Pancreas (tissue), 10 donors: ENCODE results near the gene BPNT1. TPM values are rescaled to one million over a fixed set of nuclear protein-coding genes. Genes with fewer than 3 reads are reported as not detected.

Experiments
- ATAC-seq, 4 donors: fragments of 200-7000 bp; cut with Tn5 transposase; one replicate each; pipeline versions ENCODE4 v1.8.0 to v1.9.1; 2020; ENCODE audit warnings: mild to moderate bottlenecking in 4 of 4, moderate library complexity in 4 of 4
- DNase-seq, 6 donors: peaks; one replicate each; pipeline ENCODE4 v3.0.0-alpha.2; 2020
- FAIRE-seq: peaks from 2 replicates; lab custom pipeline; 2012; peaks lifted over from hg19 to GRCh38; lab: Jason Lieb, UNC
- H3K27ac ChIP-seq, 4 donors: fragments of 200-600 bp; sonication (generic); 1 replicate in 3 of 4; 2 replicates in 1 of 4; pipeline versions ENCODE4 v1.5.0 to v1.8.0; 2020
- H3K27me3 ChIP-seq, 4 donors: fragments of 200-600 bp; one replicate each; pipeline ENCODE4 v1.8.0; 2021
- H3K36me3 ChIP-seq, 3 donors: fragments of 200-600 bp; sonication (generic) in 1 of 3; one replicate each; pipeline versions ENCODE4 v1.5.0 to v1.8.0; 2020 to 2021
- H3K4me1 ChIP-seq, 3 donors: fragments of 200-600 bp; one replicate each; pipeline ENCODE4 v1.8.0; 2021
- H3K4me3 ChIP-seq, 4 donors: fragments of 200-600 bp; sonication (generic) in 2 of 4; one replicate each; pipeline versions ENCODE4 v1.5.0 to v1.8.0; 2020 to 2021
- H3K9me3 ChIP-seq, 4 donors: fragments of 200-600 bp; one replicate each; pipeline ENCODE4 v1.8.0; 2021
- CTCF ChIP-seq, 4 donors: fragments of 200-600 bp; sonication (generic) in 3 of 4; IDR thresholded peaks; one replicate each; pipeline versions ENCODE4 v1.5.0 to v1.8.0; 2021; ENCODE audit warnings: antibody characterized with exemption in 4 of 4
- WGBS, 2 donors: extraction: QIAGEN DNeasy Blood & Tissue Kit; methylation state at CpG; one replicate each; pipeline ENCODE4 v1.1.7; 2013; 5-methylcytosine and 5-hydroxymethylcytosine counted together
- intact Hi-C, 3 donors: fragments of 100-400 bp; cut with DNase I; formaldehyde crosslinking; loops; one replicate each; pipeline versions ENCODE4 v1.11.1 to v1.14.2; 2022
- polyA plus RNA-seq, 2 donors: library from polyadenylated mRNA; stranded (reverse); fragments of 200-250 nt; gene quantifications; one replicate each; pipeline ENCODE4 v1.2.3, GENCODE V29; 2013
- total RNA-seq, 6 donors: library from RNA; stranded (reverse); fragmentation: NEBNext Ultra II Directional in 4 of 6; extraction: Animal tissue kit (Norgen Biotek cat#: 25700) in 4 of 6; gene quantifications; one replicate each; pipeline versions ENCODE4 v1.2.1 to v1.2.4, GENCODE V29; 2021 to 2023
- donor health status: healthy with polysubstance abuse.
- donor health status: DM: no; HTN: no; CAD: no; lungs with moderate emphysema.
- donor health status: DM: no; HTN: no; CAD: no.
- donor health status: control.
- donor health status: control.
- donor health status: Bipolar disorder and iron deficiency.
- donor health status: DM: yes; HTN: yes; CAD: no.
- donor health status: DM: no; HTN: no; CAD: no.
- donor health status: DM: no; HTN: no; CAD: no.
- donor health status: DM: yes; HTN: yes; CAD: no.

BPNT1 gene
- total and polyA plus RNA-seq, 8 donors = 4.2 to 12.4 (median 6.4) TPM

DNA sequence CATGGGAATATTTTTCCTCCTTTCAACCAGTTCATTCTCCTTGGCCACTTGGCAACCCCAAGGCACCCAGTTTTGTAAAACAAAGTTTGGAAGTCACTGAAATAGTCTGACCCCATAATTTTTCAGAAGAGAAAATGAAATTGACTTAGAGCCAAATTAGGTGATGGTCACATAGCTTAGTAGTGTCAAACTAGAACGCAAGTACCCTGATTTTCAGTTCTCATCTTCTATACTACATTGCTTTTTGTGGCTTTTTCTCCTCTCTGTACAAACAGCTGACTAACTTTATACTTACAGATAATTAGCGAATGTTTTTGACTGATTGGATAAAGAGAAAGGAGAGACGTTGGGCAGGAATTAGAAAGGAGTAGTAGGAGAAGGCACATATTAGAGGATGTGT, 37.5 kb upstream of the BPNT1 start:
- H3K9me3 ChIP-seq = no peaks in the 10 kb centered on the region
- H3K36me3 ChIP-seq = peaks cover 0 to 19% (median 0%) of the 10 kb centered on the region in 3 donors
- peaks cover 3 to 6% (median 4%) of the 10 kb centered on the region in 3 donors for H3K4me1 ChIP-seq
- intact Hi-C loops = no loop called here
- no peak for FAIRE-seq
- no peak overlapping the region for H3K4me3 ChIP-seq
- no peak overlapping the region for H3K27ac ChIP-seq
- no peak for TF ChIP-seq CTCF (IDR thresholded peaks at IDR 0.05)
- no peaks in the 10 kb centered on the region for H3K27me3 ChIP-seq
- ATAC-seq = no peak
- no peak for DNase-seq
- WGBS, 2 donors = 86 to 88% methylated on average over 3 of the region's 3 CpGs

GRCh38 chr1:220124542-220124941, 35.0 kb upstream of the BPNT1 start:
- FAIRE-seq (no peak), DNase-seq (no peak), ATAC-seq (no peak)
- intact Hi-C loops = no loop called here
- Histone ChIP-seq H3K9me3 (no peaks in the 10 kb centered on the region), H3K36me3 (peaks cover 0 to 19% (median 0%) of the 10 kb centered on the region in 3 donors), H3K4me1 (peaks cover 3 to 6% (median 4%) of the 10 kb centered on the region in 3 donors), H3K4me3 (no peak overlapping the region), H3K27me3 (no peaks in the 10 kb centered on the region), H3K27ac (no peak overlapping the region)
- TF ChIP-seq CTCF (IDR thresholded peaks at IDR 0.05) = no peak
- WGBS, 2 donors = 3 to 9% methylated on average over 1 of the region's 1 CpG

DNA sequence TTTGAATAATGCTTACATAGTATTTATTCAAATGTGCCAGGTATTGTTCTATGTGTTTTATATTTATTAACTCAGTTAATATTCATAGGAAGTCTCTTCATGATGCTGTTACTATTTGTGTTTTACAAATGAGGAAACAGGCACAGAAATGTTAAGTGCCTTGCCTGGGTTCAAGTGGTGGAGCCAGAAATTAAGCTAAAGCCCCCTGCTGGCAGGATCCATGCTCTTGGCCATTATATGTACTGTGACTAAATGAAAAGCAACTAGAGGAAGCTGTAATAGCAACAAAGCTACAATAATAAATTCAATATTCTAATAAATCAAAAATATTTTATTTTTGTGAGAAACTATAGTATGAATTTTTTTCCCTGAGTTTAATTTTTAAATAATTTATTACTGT, 34.3 kb upstream of the BPNT1 start:
- no peak overlapping the region for H3K4me3 ChIP-seq
- no peak overlapping the region for H3K27ac ChIP-seq
- intact Hi-C loops = no loop called here
- DNase-seq (no peak), FAIRE-seq (no peak), ATAC-seq (no peak)
- no peaks in the 10 kb centered on the region for H3K27me3 ChIP-seq
- H3K36me3 ChIP-seq = peaks cover 0 to 19% (median 0%) of the 10 kb centered on the region in 3 donors
- peaks cover 4 to 10% (median 6%) of the 10 kb centered on the region in 3 donors for H3K4me1 ChIP-seq
- TF ChIP-seq CTCF (IDR thresholded peaks at IDR 0.05) = peak in 2 of 4 donors; percentile 18 to 20
- H3K9me3 ChIP-seq = no peaks in the 10 kb centered on the region

DNA sequence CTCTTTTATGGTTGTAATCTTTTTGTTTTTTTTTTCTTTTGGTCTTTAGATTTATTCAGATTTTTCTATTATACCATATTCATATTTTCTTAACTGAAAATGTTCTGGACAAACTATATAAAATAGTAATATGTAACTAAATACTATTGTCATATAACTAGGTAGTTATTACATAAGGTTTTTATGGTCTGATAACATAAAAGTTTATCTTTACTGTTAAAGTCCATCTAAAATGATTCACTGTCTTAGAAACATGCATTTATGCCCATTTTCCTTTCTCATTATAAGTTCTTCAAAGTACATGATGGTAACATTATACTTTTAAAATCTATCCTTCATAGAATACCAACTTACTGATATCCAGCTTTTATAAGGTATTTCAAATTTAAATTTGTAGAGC, 33.5 kb upstream of the BPNT1 start:
- intact Hi-C loops = no loop called here
- H3K4me1 ChIP-seq = peaks cover 4 to 10% (median 6%) of the 10 kb centered on the region in 3 donors
- TF ChIP-seq CTCF (IDR thresholded peaks at IDR 0.05) = no peak
- peak; percentile 96 for FAIRE-seq
- no peaks in the 10 kb centered on the region for H3K27me3 ChIP-seq
- ATAC-seq = no peak
- H3K36me3 ChIP-seq = peaks cover 0 to 14% (median 0%) of the 10 kb centered on the region in 3 donors
- no peak overlapping the region for H3K4me3 ChIP-seq
- H3K27ac ChIP-seq = no peak overlapping the region
- H3K9me3 ChIP-seq = no peaks in the 10 kb centered on the region
- no peak for DNase-seq

- WGBS, 2 donors = 42 to 54% methylated on average over 8 of the region's 8 CpGs
- FAIRE-seq (peak; percentile 93), DNase-seq (peak in 2 of 6 donors; percentile 7 to 21), ATAC-seq (peak; percentile 78 to 99 (median 98))
- H3K27ac ChIP-seq = peak overlapping the region; percentile 16 to 95 (median 59)
- peaks cover 0 to 11% (median 0%) of the 10 kb centered on the region in 3 donors for H3K36me3 ChIP-seq
- H3K27me3 ChIP-seq = no peaks in the 10 kb centered on the region
- no peak for TF ChIP-seq CTCF (IDR thresholded peaks at IDR 0.05)
- no peaks in the 10 kb centered on the region for H3K9me3 ChIP-seq
- H3K4me3 ChIP-seq = no peak overlapping the region
- intact Hi-C loops = no loop called here
- peaks cover 4 to 10% (median 6%) of the 10 kb centered on the region in 3 donors for H3K4me1 ChIP-seq
These were observed 32.4 kb upstream of the BPNT1 start for GRCh38 chr1:220121791-220122530.
